Uterus (tissue), 2 donors: ENCODE results near the gene TIFAB.

Experiments
- POLR2A ChIP-seq, 2 donors: fragments of 450-650 bp; IDR thresholded peaks; one replicate each; pipeline ENCODE4 v1.6.1; 2016; ENCODE audit warnings: antibody characterized with exemption in 2 of 2, mild to moderate bottlenecking in 1 of 2, moderate library complexity in 1 of 2
- TF ChIP-seq, protein P1 (sequence below), 4 experiments: fragments of 200-600 bp in 2 of 4; fragments of 450-650 bp in 2 of 4; sonication (generic) in 2 of 4; IDR thresholded peaks; one replicate each; pipeline ENCODE4 v1.5.1; 2016 to 2019; ENCODE audit warnings: antibody characterized with exemption in 4 of 4, mild to moderate bottlenecking in 2 of 4, moderate library complexity in 1 of 4

DNA sequence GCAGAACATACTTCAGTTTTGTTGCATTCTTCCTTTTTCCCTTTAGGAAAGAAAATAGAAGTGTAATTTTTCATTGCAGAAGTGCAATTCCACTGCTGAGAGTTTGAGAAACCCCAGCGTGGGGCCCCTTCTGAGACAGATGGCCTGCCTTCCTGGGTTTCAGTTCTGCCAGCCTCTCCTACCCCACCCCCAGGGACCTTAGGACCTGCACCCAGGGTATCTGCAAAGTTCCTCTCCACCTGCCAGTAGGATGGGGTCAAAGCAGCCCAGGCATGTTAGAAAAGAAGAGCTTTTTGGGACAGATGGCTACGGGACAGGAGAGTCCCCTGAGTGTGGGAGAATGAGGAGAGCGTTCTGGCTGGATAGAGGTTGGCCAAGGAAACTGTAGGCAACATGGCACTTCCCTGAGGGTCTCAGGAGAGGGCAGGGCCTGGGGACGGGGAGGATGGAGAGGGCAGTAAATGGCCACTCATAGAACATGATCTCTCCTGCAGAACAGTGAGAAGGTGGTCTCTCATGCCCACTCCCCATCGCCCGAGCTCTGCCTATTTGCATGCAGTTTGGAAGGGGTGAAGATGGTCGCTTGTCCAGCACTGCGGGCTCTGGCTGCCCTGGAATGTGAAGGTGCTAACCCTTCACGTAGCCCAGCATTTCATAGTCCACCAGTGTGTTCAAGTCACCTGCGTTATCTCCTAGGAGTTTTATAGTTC lies at the start of gene TIFAB:
- TF ChIP-seq, protein P1, sequence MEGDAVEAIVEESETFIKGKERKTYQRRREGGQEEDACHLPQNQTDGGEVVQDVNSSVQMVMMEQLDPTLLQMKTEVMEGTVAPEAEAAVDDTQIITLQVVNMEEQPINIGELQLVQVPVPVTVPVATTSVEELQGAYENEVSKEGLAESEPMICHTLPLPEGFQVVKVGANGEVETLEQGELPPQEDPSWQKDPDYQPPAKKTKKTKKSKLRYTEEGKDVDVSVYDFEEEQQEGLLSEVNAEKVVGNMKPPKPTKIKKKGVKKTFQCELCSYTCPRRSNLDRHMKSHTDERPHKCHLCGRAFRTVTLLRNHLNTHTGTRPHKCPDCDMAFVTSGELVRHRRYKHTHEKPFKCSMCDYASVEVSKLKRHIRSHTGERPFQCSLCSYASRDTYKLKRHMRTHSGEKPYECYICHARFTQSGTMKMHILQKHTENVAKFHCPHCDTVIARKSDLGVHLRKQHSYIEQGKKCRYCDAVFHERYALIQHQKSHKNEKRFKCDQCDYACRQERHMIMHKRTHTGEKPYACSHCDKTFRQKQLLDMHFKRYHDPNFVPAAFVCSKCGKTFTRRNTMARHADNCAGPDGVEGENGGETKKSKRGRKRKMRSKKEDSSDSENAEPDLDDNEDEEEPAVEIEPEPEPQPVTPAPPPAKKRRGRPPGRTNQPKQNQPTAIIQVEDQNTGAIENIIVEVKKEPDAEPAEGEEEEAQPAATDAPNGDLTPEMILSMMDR (IDR thresholded peaks at IDR 0.05): no peak
- TF ChIP-seq POLR2A (IDR thresholded peaks at IDR 0.05): no peak
